ENCODE measurements around the gene STK35.
"Not testable (repeated sequence)": the region's sequence is repeated elsewhere in the genome, so short reads cannot be mapped to it uniquely, and the experiment has no call there.

- TF ChIP-seq CTCF (IDR thresholded peaks at IDR 0.05; ENCODE audit: control extremely low read depth in 1 of 3, insufficient read depth in 1 of 3, low read depth in 1 of 3, low read length in 3 of 3); ZNF274 (IDR thresholded peaks at IDR 0.05; ENCODE audit: borderline replicate concordance, extremely low read depth, low read length); HDAC2 (IDR thresholded peaks at IDR 0.05; ENCODE audit: borderline replicate concordance in 1 of 2, low read depth in 2 of 2, low read length in 2 of 2); EZH2 (IDR thresholded peaks at IDR 0.05; ENCODE audit: low read depth, low read length, severe bottlenecking); EP300 (IDR thresholded peaks at IDR 0.05; ENCODE audit: borderline replicate concordance in 1 of 2, low read depth in 2 of 2, low read length in 2 of 2): not testable (repeated sequence)
- TF ChIP-seq, protein P1, sequence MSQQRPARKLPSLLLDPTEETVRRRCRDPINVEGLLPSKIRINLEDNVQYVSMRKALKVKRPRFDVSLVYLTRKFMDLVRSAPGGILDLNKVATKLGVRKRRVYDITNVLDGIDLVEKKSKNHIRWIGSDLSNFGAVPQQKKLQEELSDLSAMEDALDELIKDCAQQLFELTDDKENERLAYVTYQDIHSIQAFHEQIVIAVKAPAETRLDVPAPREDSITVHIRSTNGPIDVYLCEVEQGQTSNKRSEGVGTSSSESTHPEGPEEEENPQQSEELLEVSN (IDR thresholded peaks at IDR 0.05): not testable (repeated sequence)
Measured at GRCh38 chr20:2171840-2172239, 70.2 kb downstream of the STK35 start.
